ENCODE measurements around the gene EIF3D. TPM values are rescaled to one million over a fixed set of nuclear protein-coding genes. Genes with fewer than 3 reads are reported as not detected.

EIF3D gene
- total RNA-seq, 1 donor from 2014 or later: 132 TPM

DNA sequence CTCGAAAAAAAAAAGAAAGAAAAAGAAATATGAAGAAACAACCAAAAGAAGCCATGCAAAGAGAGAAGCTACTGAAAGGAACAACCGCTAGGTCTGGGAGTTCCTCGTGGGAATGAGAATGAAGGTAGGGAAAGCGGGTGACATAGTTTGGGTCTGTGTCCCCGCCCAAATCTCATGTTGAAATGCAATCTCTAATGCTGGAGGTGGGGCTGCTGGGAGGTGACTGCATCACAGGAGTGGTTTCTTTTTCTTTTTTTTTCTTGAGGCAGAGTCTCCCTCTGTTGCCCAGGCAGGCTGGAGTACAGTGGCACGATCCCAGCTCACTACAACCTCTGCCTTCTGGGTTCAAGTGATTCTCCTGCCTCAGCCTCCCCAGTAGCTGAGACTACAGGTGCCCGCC, 37.8 kb downstream of the EIF3D start:
- no peak for DNase-seq
- Histone ChIP-seq H3K4me1 (peaks cover 4% of the 10 kb centered on the region), H3K27ac (no peak overlapping the region)

DNA sequence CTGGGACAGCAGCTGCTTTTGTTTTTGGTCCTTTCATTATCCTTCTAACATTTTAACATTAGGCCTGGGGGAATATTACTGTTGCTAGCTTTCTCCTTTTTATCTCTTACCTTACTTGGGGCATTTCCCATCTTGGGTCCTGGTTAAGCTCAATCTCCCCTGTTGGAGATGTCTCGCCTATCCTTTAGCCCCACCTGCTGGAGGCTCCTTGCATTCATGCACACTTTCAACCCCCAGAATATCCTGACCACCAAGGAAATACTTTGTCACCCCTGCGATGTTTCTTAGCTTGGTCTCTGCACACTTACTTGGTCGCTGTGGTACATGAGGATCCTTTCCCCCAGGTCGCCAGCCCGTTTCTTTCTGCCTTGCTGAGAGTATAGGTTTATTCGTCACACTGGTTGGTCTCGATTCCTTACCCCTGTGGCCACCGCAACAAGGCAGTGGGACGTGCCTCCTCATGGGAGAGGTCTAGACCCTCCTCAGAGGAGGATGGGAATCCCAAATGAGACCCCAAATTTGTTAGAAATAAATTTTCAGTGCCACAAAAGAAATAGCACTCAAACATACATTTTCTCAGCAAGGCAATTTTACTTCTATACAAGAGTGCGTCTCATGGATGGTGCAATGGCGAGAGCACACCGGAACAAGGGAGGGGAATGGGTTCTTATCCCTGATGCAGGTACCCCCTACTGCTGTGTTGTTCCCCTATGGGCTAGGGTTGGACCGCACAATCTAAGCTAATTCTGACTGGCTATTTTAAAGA, 42.2 kb downstream of the EIF3D start:
- no peak overlapping the region for H3K27ac ChIP-seq
- no peaks in the 10 kb centered on the region for H3K4me1 ChIP-seq
- DNase-seq: no peak
- H3K4me3 ChIP-seq: no peak overlapping the region
- no peaks in the 10 kb centered on the region for H3K27me3 ChIP-seq
- ATAC-seq: peak; percentile 34
- TF ChIP-seq, protein P1, sequence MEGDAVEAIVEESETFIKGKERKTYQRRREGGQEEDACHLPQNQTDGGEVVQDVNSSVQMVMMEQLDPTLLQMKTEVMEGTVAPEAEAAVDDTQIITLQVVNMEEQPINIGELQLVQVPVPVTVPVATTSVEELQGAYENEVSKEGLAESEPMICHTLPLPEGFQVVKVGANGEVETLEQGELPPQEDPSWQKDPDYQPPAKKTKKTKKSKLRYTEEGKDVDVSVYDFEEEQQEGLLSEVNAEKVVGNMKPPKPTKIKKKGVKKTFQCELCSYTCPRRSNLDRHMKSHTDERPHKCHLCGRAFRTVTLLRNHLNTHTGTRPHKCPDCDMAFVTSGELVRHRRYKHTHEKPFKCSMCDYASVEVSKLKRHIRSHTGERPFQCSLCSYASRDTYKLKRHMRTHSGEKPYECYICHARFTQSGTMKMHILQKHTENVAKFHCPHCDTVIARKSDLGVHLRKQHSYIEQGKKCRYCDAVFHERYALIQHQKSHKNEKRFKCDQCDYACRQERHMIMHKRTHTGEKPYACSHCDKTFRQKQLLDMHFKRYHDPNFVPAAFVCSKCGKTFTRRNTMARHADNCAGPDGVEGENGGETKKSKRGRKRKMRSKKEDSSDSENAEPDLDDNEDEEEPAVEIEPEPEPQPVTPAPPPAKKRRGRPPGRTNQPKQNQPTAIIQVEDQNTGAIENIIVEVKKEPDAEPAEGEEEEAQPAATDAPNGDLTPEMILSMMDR (IDR thresholded peaks at IDR 0.05): peak; percentile 68
- peaks cover 4% of the 10 kb centered on the region for H3K36me3 ChIP-seq
- no peaks in the 10 kb centered on the region for H3K9me3 ChIP-seq
- intact Hi-C loops (cut with DNase I): no loop called here

More for the DNA sequence above, 37.8 kb downstream of the EIF3D start:
- TF ChIP-seq, protein P1 (IDR thresholded peaks at IDR 0.05): no peak
- Histone ChIP-seq H3K9me3 (no peaks in the 10 kb centered on the region), H3K4me3 (no peak overlapping the region), H3K27me3 (no peaks in the 10 kb centered on the region), H3K36me3 (peaks cover 11% of the 10 kb centered on the region)
- ATAC-seq: no peak
- intact Hi-C loops (cut with DNase I): no loop called here

DNA sequence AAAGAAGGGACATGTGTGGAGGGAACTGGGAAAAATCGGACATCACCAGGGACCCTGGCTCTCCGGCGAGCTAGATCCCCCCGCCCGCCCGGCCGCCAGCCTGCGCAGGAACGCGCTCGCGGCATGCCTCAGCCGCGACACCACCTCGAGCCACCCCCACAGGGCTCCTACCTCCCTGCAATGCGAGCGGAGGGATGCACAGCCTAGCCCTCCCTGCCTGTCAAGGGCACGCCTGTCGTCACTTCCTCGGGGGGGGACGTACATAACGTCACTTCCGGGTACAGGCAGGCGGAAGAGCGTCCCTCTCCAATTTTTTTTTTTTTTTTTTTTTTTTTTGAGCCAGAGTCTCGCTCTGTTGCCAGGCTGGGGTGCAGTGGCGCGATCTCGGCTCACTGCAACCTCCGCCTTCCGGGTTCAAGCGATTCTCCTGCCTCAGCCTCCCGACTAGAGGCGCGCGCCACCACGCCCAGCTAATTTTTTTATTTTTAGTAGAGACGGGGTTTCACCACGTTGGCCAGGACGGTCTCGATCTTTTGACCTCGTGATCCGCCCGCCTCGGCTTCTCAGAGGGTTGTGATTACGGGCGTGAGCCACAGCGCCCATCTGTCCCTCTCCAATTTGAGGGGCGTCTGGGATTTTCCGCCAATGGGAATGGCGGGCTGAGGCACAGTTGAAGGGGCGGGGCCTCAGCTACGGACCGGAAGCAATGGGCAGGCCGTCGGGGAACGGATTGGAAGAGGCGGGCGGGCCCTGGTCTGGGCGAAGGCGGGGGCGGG, 47.4 kb downstream of the EIF3D start, which contains the start of gene TXN2:
Gene TXN2 (minus strand): TSS at position 248 of the 776 bp plus-strand sequence. CDS start 803 bp downstream, outside the sequence.
- TF ChIP-seq, protein P1 (IDR thresholded peaks at IDR 0.05): no peak

DNA sequence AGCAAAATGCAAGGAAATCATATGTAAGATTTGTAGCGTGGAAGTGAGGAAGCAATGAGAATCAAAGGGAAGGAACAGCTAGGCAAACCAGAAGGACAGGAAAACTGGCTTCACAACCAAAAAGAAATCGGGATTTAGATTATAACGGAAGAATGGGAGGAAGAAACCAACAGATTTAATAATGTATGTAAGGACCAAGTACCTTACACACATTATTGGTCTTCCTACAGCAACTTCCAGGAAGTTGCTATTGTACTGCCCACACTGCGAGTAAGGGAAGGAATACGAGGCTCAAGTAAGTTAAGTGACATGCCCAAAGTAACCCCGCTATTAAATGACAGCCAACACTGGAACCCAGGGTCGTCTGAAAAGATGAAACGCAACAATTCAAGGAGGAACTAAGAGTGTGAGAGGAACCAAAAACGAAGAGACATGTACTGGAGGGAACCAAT, 48.0 kb downstream of the EIF3D start:
- no peaks in the 10 kb centered on the region for H3K9me3 ChIP-seq
- peak overlapping the region; percentile 87 for H3K4me3 ChIP-seq
- DNase-seq: no peak
- H3K27me3 ChIP-seq: no peaks in the 10 kb centered on the region
- H3K27ac ChIP-seq: peak overlapping the region; percentile 99
- H3K4me1 ChIP-seq: peaks cover 10% of the 10 kb centered on the region
- H3K36me3 ChIP-seq: peaks cover 36% of the 10 kb centered on the region
- ATAC-seq: no peak
- intact Hi-C loops (cut with DNase I): no loop called here
- TF ChIP-seq, protein P1 (IDR thresholded peaks at IDR 0.05): no peak

More for the DNA sequence above, 47.4 kb downstream of the EIF3D start, which contains the start of gene TXN2:
- Histone ChIP-seq H3K4me1 (peaks cover 10% of the 10 kb centered on the region), H3K4me3 (peak within 1 kb of the TSS; percentile 87), H3K27me3 (no peaks in the 10 kb centered on the region), H3K36me3 (peaks cover 29% of the 10 kb centered on the region), H3K27ac (peak within 1 kb of the TSS; percentile 99), H3K9me3 (no peaks in the 10 kb centered on the region)
- intact Hi-C loops (cut with DNase I): no loop called here
- DNase-seq (peak; percentile 98), ATAC-seq (peak; percentile 96)

DNA sequence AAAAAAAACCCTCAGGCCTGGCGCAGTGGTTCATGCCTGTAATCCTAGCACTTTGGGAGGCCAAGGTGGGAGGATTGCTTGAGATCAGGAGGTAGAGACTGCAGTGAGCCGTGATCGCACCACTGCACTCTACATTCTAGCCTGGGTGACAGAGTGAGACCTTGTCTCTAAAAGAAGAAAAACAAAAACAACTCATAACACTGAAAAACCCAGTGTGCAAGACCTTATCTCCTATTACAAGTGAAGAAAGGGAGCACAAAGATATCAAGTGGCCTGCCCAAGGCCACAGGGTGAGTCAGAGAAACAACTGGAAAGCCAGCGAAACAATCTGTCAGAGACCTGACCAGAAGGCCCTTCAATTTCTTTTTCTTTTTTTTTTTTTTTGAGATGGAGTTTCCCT, 50.0 kb downstream of the EIF3D start:
- no peak overlapping the region for H3K27ac ChIP-seq
- H3K4me1 ChIP-seq: peaks cover 13% of the 10 kb centered on the region
- H3K9me3 ChIP-seq: no peaks in the 10 kb centered on the region
- H3K4me3 ChIP-seq: no peak overlapping the region
- no peaks in the 10 kb centered on the region for H3K27me3 ChIP-seq
- H3K36me3 ChIP-seq: peaks cover 56% of the 10 kb centered on the region
- ATAC-seq (no peak), DNase-seq (no peak)
- TF ChIP-seq, protein P1 (IDR thresholded peaks at IDR 0.05): no peak
- intact Hi-C loops (cut with DNase I): no loop called here

All from upper lobe of right lung (tissue), 1 donor.